IPS DF 4.7 (cell line): ENCODE data around the gene RNPS1.

ENCODE experiments used
- DNase-seq: peaks from one replicate; pipeline ENCODE4 v3.0.0-alpha.2; 2013; ENCODE audit warnings: low spot score; ENCODE audit errors: extremely low read depth

The RNPS1 gene

GRCh38 chr16:2235695-2236336, 32.1 kb downstream of the RNPS1 start:
- DNase-seq: no peak

- DNase-seq: no peak
Measured at GRCh38 chr16:2235234-2235651, 32.7 kb downstream of the RNPS1 start.

GRCh38 chr16:2234813-2235170, 33.1 kb downstream of the RNPS1 start:
- no peak for DNase-seq

GRCh38 chr16:2233872-2234812, 33.8 kb downstream of the RNPS1 start:
- no peak for DNase-seq

GRCh38 chr16:2233046-2233775, 34.7 kb downstream of the RNPS1 start:
- no peak for DNase-seq

- no peak for DNase-seq
Measured at GRCh38 chr16:2232094-2232990, 35.6 kb downstream of the RNPS1 start.

- no peak for DNase-seq
Measured at GRCh38 chr16:2231016-2231931, 36.7 kb downstream of the RNPS1 start.

GRCh38 chr16:2230376-2230775, 37.5 kb downstream of the RNPS1 start:
- DNase-seq: no peak

GRCh38 chr16:2229632-2230250, 38.2 kb downstream of the RNPS1 start:
- no peak for DNase-seq

GRCh38 chr16:2229091-2229490, 38.8 kb downstream of the RNPS1 start:
- no peak for DNase-seq

GRCh38 chr16:2228161-2228824, 39.6 kb downstream of the RNPS1 start:
- DNase-seq: no peak

GRCh38 chr16:2226918-2227317, 41.0 kb downstream of the RNPS1 start:
- no peak for DNase-seq

GRCh38 chr16:2226245-2226793, 41.6 kb downstream of the RNPS1 start:
- no peak for DNase-seq

- DNase-seq: no peak
Measured at GRCh38 chr16:2223942-2224486, 43.9 kb downstream of the RNPS1 start.

- peak; percentile 91 for DNase-seq
Measured at GRCh38 chr16:2223221-2223941, 44.5 kb downstream of the RNPS1 start, which contains the start of gene E4F1. TSS of gene E4F1 (plus strand) at chr16:2223591. CDS start at chr16:2223614, 23 bp downstream.

- DNase-seq: no peak
Measured at GRCh38 chr16:2216330-2216729, 51.6 kb downstream of the RNPS1 start.

GRCh38 chr16:2214719-2214968, 53.3 kb downstream of the RNPS1 start, which contains the start of gene PGP:
TSS of gene PGP (minus strand) at chr16:2214840. CDS start at chr16:2214777, 63 bp downstream.
- no peak for DNase-seq
